MM.1S (cell line): ENCODE data around the gene HCAR3.
"Not testable (repeated sequence)": the region's sequence is repeated elsewhere in the genome, so short reads cannot be mapped to it uniquely, and the experiment has no call there.

ENCODE experiments used
- EZH2 ChIP-seq: fragments of 300-600 bp; sonication (generic); optimal IDR thresholded peaks from 2 replicates; pipeline ENCODE3; 2017; ENCODE audit warnings: low read depth, mild to moderate bottlenecking, antibody characterized with exemption, low read length, mixed read lengths
- EZH2phosphoT487 ChIP-seq: fragments of 300-600 bp; sonication (generic); IDR thresholded peaks from 2 replicates; pipeline ENCODE4 v1.6.1; 2018; ENCODE audit warnings: antibody characterized with exemption, low read length
- TF ChIP-seq, protein P1 (sequence below): fragments of 300-600 bp; sonication (generic); IDR thresholded peaks from 2 replicates; pipeline ENCODE4 v1.5.1; 2016; ENCODE audit warnings: antibody characterized with exemption, low read length, mixed read lengths

DNA sequence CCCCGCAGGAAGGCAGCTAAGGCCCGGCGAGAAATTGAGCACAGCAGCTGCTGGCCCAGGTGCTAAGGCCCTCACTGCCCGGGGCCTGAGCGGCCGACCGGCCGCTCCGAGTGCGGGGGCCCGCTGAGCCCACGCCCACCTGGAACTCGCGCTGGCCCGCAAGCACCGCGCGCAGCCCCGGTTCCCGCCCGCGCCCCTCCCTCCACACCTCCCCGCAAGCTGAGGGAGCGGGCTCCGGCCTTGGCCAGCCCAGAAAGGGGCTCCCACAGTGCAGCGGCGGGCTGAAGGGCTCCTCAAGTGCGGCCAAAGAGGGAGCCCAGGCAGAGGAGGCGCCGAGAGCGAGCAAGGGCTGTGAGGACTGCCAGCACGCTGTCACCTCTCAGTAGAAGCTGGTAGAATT lies 39.8 kb downstream of the HCAR3 start:
- TF ChIP-seq, protein P1, sequence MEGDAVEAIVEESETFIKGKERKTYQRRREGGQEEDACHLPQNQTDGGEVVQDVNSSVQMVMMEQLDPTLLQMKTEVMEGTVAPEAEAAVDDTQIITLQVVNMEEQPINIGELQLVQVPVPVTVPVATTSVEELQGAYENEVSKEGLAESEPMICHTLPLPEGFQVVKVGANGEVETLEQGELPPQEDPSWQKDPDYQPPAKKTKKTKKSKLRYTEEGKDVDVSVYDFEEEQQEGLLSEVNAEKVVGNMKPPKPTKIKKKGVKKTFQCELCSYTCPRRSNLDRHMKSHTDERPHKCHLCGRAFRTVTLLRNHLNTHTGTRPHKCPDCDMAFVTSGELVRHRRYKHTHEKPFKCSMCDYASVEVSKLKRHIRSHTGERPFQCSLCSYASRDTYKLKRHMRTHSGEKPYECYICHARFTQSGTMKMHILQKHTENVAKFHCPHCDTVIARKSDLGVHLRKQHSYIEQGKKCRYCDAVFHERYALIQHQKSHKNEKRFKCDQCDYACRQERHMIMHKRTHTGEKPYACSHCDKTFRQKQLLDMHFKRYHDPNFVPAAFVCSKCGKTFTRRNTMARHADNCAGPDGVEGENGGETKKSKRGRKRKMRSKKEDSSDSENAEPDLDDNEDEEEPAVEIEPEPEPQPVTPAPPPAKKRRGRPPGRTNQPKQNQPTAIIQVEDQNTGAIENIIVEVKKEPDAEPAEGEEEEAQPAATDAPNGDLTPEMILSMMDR: not testable (repeated sequence)
- not testable (repeated sequence) for TF ChIP-seq EZH2phosphoT487, EZH2
